Transverse colon (tissue), 4 donors: ENCODE data around the gene PRKCH. TPM values are rescaled to one million over a fixed set of nuclear protein-coding genes. Genes with fewer than 3 reads are reported as not detected.

Experiments
- DNase-seq: peaks from one replicate; pipeline ENCODE4 v3.0.0-alpha.2; 2019
- H3K27ac ChIP-seq, 4 donors: fragments of 200-600 bp; sonication (generic); 2 replicates each; pipeline ENCODE4 v1.5.1; 2016 to 2018; ENCODE audit warnings: inconsistent platforms in 4 of 4
- H3K27me3 ChIP-seq: fragments of 200-600 bp; sonication (generic); 2 replicates; pipeline ENCODE4 v1.5.1; 2017; ENCODE audit warnings: inconsistent platforms
- H3K36me3 ChIP-seq, 4 donors: fragments of 200-600 bp; sonication (generic); 2 replicates each; pipeline ENCODE4 v1.5.1; 2017 to 2019; ENCODE audit warnings: inconsistent platforms in 4 of 4
- H3K4me1 ChIP-seq, 4 donors: fragments of 200-600 bp; sonication (generic); 2 replicates each; pipeline ENCODE4 v1.5.1; 2017 to 2020; ENCODE audit warnings: inconsistent platforms in 4 of 4
- H3K4me3 ChIP-seq, 4 donors: fragments of 200-600 bp; sonication (generic); 1 replicate in 1 of 4; 2 replicates in 3 of 4; pipeline versions ENCODE4 v1.5.1 to v1.6.1; 2017 to 2019; ENCODE audit warnings: inconsistent platforms in 4 of 4
- H3K9me3 ChIP-seq, 2 donors: fragments of 200-600 bp; sonication (generic); 2 replicates each; pipeline ENCODE4 v1.5.1; 2017 to 2019; ENCODE audit warnings: inconsistent platforms in 2 of 2
- EP300 ChIP-seq: sonication (generic); formaldehyde crosslinking; IDR thresholded peaks from one replicate; pipeline ENCODE4 v1.6.1; 2017; ENCODE audit warnings: antibody characterized with exemption, low read depth
- POLR2A ChIP-seq: fragments of 450-650 bp; IDR thresholded peaks from one replicate; pipeline ENCODE4 v1.6.1; 2016; ENCODE audit warnings: antibody characterized with exemption, mild to moderate bottlenecking, moderate library complexity
- POLR2AphosphoS5 ChIP-seq, 3 donors: sonication (generic); formaldehyde crosslinking; IDR thresholded peaks; one replicate each; pipeline ENCODE4 v1.6.1; 2016; ENCODE audit warnings: antibody characterized with exemption in 3 of 3
- WGBS, 2 donors: methylation state at CpG; one replicate each; pipeline ENCODE4 v1.1.5; 2018; ENCODE audit warnings: low coverage in 1 of 2; 5-methylcytosine and 5-hydroxymethylcytosine counted together
- in situ Hi-C, 4 donors: fragments of 200-750 bp; cut with MboI; loops; one replicate each; pipeline versions ENCODE4 v1.15.0 to v1.15.1; 2017; ENCODE audit warnings: low sequenced_read_pairs in 3 of 4, low pct_ligation_motif_present in 1 of 4, low pct_unique_long_range_greater_than_20kb in 1 of 4
- intact Hi-C: fragments of 100-400 bp; cut with DNase I; formaldehyde crosslinking; loops from one replicate; pipeline ENCODE4 v1.15.1; 2023; ENCODE audit warnings: low total_unique reads
- total RNA-seq, 4 donors: library from RNA; depleted of rRNA; stranded (reverse); fragments of >200 nt; gene quantifications; one replicate each; pipeline ENCODE4 v1.1.0, GENCODE V29; 2016
- TF ChIP-seq, protein P1 (sequence below), 5 experiments: fragments of 200-600 bp in 3 of 5; fragments of 450-650 bp in 2 of 5; sonication (generic) in 3 of 5; IDR thresholded peaks; 1 replicate in 2 of 5; 2 replicates in 3 of 5; pipeline ENCODE4 v1.5.1; 2016 to 2017; ENCODE audit warnings: antibody characterized with exemption in 5 of 5, inconsistent platforms in 3 of 5, mild to moderate bottlenecking in 2 of 5, moderate library complexity in 1 of 5

PRKCH gene
- total RNA-seq, 4 donors from 2014 or later = 12.4 to 38.9 (median 27.0) TPM

DNA sequence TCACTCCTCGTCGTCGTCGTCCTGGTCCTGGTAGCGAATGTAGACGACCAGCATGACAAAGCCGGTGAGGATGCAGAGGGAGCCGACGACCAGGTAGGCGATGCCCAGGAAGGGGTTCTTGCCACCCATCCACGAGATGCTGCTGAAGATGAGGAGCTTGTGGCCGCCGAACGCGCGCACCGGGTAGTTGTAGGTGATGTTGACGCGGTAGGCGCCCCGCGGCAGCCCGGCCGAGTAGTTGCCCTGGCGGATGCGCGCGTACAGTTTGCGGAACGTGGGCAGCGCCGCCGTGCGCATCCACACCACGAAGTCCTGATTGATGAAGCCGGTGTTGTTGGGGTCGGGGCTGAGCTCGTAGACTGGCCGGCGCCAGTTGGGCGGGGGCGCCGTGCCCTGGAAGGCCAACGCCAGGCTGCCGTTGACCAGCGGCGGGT is 41.3 kb upstream of the PRKCH start:
- Histone ChIP-seq H3K4me3 (peak overlapping the region; percentile 13 to 70 (median 54)), H3K36me3 (no peaks in the 10 kb centered on the region), H3K9me3 (no peaks in the 10 kb centered on the region), H3K27me3 (peaks cover 18% of the 10 kb centered on the region), H3K4me1 (peaks cover 0 to 32% (median 3%) of the 10 kb centered on the region in 4 donors), H3K27ac (peak overlapping the region; percentile 89 to 97 (median 94))
- in situ Hi-C loops = loop anchor here in 3 of 4 donors (25.0 kb wide), 2 partner anchors 457 to 557 kb away; no protein-coding TSS in a partner anchor
- TF ChIP-seq EP300 = no peak
- TF ChIP-seq POLR2AphosphoS5 (IDR thresholded peaks at IDR 0.05) = no peak
- TF ChIP-seq, protein P1, sequence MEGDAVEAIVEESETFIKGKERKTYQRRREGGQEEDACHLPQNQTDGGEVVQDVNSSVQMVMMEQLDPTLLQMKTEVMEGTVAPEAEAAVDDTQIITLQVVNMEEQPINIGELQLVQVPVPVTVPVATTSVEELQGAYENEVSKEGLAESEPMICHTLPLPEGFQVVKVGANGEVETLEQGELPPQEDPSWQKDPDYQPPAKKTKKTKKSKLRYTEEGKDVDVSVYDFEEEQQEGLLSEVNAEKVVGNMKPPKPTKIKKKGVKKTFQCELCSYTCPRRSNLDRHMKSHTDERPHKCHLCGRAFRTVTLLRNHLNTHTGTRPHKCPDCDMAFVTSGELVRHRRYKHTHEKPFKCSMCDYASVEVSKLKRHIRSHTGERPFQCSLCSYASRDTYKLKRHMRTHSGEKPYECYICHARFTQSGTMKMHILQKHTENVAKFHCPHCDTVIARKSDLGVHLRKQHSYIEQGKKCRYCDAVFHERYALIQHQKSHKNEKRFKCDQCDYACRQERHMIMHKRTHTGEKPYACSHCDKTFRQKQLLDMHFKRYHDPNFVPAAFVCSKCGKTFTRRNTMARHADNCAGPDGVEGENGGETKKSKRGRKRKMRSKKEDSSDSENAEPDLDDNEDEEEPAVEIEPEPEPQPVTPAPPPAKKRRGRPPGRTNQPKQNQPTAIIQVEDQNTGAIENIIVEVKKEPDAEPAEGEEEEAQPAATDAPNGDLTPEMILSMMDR (IDR thresholded peaks at IDR 0.05) = peak in 1 of 5 experiments; percentile 39
- no peak for TF ChIP-seq POLR2A
- peak; percentile 30 for DNase-seq
- 23 to 40% methylated on average over 2 to 40 of the region's 47 CpGs for WGBS, 2 donors
- intact Hi-C loops = no loop called here

DNA sequence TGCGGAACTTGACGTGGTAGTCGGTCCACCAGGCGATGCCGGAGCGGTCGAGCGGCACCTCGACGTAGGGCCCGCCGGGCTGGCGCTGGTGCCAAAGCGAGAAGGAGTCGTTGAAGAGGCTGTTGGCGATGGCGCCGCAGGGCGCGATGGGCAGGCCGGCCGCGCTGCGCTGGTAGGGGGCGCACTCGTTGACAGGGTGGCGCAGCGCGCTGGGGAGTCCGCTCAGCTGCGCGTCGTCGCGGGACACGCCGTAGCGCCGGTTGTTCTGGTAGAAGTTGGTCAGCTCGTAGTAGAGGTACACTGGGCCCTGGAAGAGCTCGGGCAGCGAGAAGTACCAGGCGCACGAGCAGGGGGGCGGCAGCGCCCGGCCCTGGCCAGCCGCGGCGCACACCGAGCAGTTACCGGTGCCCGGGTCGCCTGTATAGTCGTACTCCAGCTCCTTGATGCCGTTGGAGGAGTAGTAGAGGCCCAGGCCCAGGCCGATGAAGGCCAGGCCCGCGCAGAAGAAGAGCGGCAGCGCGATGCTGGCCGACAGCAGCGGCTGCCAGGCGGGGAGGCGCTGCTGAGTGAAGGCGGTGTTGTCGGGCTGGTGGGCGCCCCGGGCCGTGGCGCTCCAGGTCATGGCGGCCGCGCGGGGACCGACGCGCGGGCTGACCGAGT is 40.7 kb upstream of the PRKCH start:
- 9% methylated on average over 63 of the region's 81 CpGs; no CpG with 5 or more reads in 1 of the 2 donors for WGBS, 2 donors
- intact Hi-C loops (no loop called here), in situ Hi-C loops (loop anchor here in 3 of 4 donors (25.0 kb wide), 2 partner anchors 457 to 557 kb away; no protein-coding TSS in a partner anchor)
- TF ChIP-seq POLR2A (peak; percentile 68), POLR2AphosphoS5 (IDR thresholded peaks at IDR 0.05) (peak in 2 of 3 donors; percentile 78 to 82), EP300 (no peak)
- TF ChIP-seq, protein P1 (IDR thresholded peaks at IDR 0.05) = peak; percentile 26 to 75 (median 43)
- no peaks in the 10 kb centered on the region for H3K36me3 ChIP-seq
- peak overlapping the region; percentile 89 to 97 (median 94) for H3K27ac ChIP-seq
- peaks cover 18% of the 10 kb centered on the region for H3K27me3 ChIP-seq
- peaks cover 0 to 38% (median 8%) of the 10 kb centered on the region in 4 donors for H3K4me1 ChIP-seq
- H3K9me3 ChIP-seq = no peaks in the 10 kb centered on the region
- peak; percentile 69 for DNase-seq
- H3K4me3 ChIP-seq = peak overlapping the region; percentile 13 to 70 (median 54)

DNA sequence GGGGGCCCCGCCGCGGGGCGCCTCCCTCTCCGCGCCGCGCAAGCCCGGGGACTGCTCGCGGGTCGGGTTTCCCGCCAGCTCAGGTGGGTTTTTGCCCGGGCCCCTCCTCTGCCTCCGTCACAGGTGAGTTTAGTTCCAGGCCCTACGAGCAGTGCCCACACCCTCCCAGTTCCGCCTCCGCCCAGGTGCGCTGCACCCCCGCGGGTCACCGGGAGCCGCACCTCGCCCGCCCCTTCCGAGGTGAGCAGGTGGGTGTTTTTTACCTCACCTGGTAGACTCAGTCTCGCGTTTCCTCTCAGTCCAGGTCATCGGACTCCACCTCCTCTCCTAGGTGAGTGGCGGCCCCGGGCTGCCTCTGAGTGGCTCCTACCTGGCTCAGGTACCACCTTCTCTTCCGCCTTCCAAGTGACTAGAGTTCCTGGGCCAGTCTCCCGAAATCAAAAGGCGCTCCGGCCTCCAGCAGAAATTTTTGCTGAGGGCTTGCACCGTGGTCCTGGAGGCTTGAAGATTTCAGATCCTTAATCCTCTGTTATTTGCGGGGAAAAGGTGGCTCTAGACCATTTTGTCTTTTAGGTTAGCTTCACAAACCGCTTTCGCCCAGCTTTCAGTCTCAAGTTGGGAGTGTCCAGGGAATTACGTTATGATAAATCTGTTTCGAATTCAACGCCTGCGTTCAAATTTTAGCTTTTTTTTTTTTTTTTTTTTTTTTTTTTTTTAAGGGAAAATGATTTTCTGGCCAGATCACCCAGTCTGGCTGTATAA is 40.0 kb upstream of the PRKCH start, which contains the start of gene TMEM30B:
Gene TMEM30B (minus strand): TSS at position 153 of the 762 bp plus-strand sequence. CDS start 191 bp downstream, outside the sequence.
- Histone ChIP-seq H3K4me1 (peaks cover 0 to 45% (median 13%) of the 10 kb centered on the region in 4 donors), H3K27ac (peak within 1 kb of the TSS; percentile 89 to 97 (median 94)), H3K36me3 (no peaks in the 10 kb centered on the region), H3K27me3 (peaks cover 18% of the 10 kb centered on the region), H3K9me3 (no peaks in the 10 kb centered on the region), H3K4me3 (peak within 1 kb of the TSS; percentile 13 to 70 (median 54))
- intact Hi-C loops = no loop called here
- 17 to 52% methylated on average over 7 to 42 of the region's 43 CpGs for WGBS, 2 donors
- TF ChIP-seq POLR2A (peak; percentile 87), EP300 (no peak), POLR2AphosphoS5 (IDR thresholded peaks at IDR 0.05) (peak; percentile 64 to 91 (median 84))
- TF ChIP-seq, protein P1 (IDR thresholded peaks at IDR 0.05) = no peak
- in situ Hi-C loops = loop anchor here in 3 of 4 donors (25.0 kb wide), 2 partner anchors 456 to 556 kb away; no protein-coding TSS in a partner anchor
- peak; percentile 92 for DNase-seq

DNA sequence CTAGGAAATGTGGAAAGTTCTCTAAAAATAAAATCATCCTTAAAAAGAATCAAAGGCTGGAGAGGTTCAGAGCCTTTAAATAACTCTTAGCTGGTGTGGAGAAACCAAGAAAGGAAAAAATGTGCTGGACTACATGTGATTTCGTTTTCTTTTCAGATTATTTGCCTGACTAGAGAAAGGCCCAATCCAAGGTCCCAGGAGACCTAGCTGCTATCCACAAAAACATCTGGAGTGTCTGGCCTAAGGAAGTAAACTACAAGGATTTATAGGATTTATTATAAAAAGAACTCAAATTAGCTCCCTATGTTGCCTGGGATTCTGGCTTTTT is 39.5 kb upstream of the PRKCH start:
- TF ChIP-seq POLR2AphosphoS5 (IDR thresholded peaks at IDR 0.05) (no peak), POLR2A (no peak), EP300 (no peak)
- TF ChIP-seq, protein P1 (IDR thresholded peaks at IDR 0.05) = no peak
- WGBS, 2 donors = 45 to 63% methylated on average over 1 of the region's 1 CpG
- Histone ChIP-seq H3K36me3 (no peaks in the 10 kb centered on the region), H3K27me3 (peaks cover 18% of the 10 kb centered on the region), H3K4me3 (peak overlapping the region in 2 of 4 donors; percentile 52 to 70), H3K9me3 (no peaks in the 10 kb centered on the region), H3K4me1 (peaks cover 0 to 44% (median 13%) of the 10 kb centered on the region in 4 donors), H3K27ac (peak overlapping the region; percentile 89 to 97 (median 94))
- in situ Hi-C loops = loop anchor here in 3 of 4 donors (25.0 kb wide), 2 partner anchors 455 to 555 kb away; no protein-coding TSS in a partner anchor
- no peak for DNase-seq
- intact Hi-C loops = no loop called here
